H7 (cell line): ENCODE data around the gene APOBEC2. TPM values are rescaled to one million over a fixed set of nuclear protein-coding genes. Genes with fewer than 3 reads are reported as not detected.
A peak's percentile ranks its signal among the peaks of the same experiment; 100 is the strongest.

Source experiments
- DNase-seq: peaks from one replicate; pipeline ENCODE4 v3.0.0; 2012
- H3K27me3 ChIP-seq: 2 replicates; pipeline ENCODE4 v1.6.0; 2011; ENCODE audit warnings: mild to moderate bottlenecking, low read length; ENCODE audit not compliant: control insufficient read depth, insufficient read depth
- H3K36me3 ChIP-seq: replicated peaks from 2 replicates; pipeline ENCODE4 v1.5.1; 2011; ENCODE audit warnings: low read length; ENCODE audit not compliant: control insufficient read depth, insufficient read depth
- H3K4me3 ChIP-seq: 2 replicates; pipeline ENCODE4 v1.5.1; 2011; ENCODE audit warnings: low read depth, mild to moderate bottlenecking, control low read depth, low read length, moderate library complexity; ENCODE audit not compliant: insufficient read depth
- total RNA-seq: library from RNA; depleted of rRNA; stranded (reverse); fragments of >200 nt; shearing (Covaris generic); gene quantifications from 2 replicates; pipeline ENCODE4 v1.2.3, GENCODE V29; 2014

Gene APOBEC2
- total RNA-seq, 1 experiment from 2014 or later, result 0.14 TPM

- no peaks in the 10 kb centered on the region for H3K27me3 ChIP-seq
Measured at GRCh38 chr6:41062056-41062455, 9.1 kb downstream of the APOBEC2 start.

DNA sequence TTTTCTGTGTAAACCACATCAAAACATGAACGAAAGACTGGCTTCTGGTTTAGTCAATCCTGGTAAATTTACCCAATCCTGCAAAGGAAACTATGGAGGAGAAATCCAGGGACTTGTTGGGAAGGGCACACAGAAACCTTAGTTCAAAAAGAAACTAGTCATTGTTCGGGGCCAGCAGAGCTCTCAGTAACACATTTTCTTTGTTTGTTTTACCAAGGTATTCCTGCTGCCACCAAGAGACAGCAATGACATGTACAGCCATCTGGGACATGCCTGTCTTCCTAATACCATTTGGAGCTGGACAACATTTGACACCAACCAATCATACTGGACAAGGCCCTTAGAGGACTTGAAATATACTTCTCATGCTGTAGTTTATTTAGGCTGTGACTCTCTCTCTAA, 10.9 kb downstream of the APOBEC2 start:
- Histone ChIP-seq H3K27me3 (no peaks in the 10 kb centered on the region), H3K4me3 (no peak overlapping the region), H3K36me3 (peaks cover 2% of the 10 kb centered on the region)
- no peak for DNase-seq

More at GRCh38 chr6:41062056-41062455, 9.1 kb downstream of the APOBEC2 start:
- peaks cover 2% of the 10 kb centered on the region for H3K36me3 ChIP-seq
- no peak overlapping the region for H3K4me3 ChIP-seq
- no peak for DNase-seq

DNA sequence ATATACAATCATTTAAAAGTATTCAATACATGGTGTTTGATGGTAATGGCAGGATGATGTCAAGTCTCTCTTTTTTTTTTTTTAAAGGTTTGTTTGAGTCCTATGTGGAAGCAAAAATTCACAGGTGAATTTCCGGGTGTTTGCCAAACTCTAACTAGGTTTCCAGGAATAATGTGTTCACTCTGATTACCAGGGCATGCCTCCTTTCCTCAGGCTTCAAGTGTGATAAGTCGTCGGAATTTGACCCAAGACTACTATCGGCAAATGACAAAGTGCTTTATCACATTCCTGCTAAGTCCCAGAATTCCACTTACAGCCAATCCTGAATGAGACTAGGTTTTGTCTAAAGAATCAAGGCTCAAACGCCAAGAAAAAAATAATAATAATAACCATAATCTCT, 11.8 kb downstream of the APOBEC2 start:
- no peak overlapping the region for H3K4me3 ChIP-seq
- peaks cover 2% of the 10 kb centered on the region for H3K36me3 ChIP-seq
- no peaks in the 10 kb centered on the region for H3K27me3 ChIP-seq
- DNase-seq, result no peak

DNA sequence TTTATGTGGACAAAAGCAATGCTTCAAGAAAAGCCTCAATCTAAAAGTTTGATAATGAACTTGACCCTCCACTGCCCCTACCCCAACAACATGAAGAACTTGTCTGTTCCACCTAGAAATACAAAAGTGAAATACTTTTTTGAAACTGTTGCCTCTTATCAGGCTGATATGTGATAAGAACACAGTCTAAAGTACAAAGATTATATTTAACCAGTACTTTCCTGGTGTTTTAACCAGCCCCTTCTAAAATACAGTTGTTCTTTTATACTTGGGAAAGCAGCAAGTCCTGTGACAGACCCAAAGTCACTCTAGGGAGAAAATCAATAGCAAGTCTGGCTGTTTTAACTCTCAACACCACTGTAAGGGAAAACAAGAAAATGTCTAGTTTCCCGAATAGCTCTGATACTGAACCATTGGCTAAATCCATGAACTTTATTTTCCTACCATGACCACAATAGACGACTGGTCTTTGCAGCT, 12.6 kb downstream of the APOBEC2 start:
- Histone ChIP-seq H3K27me3 (no peaks in the 10 kb centered on the region), H3K4me3 (no peak overlapping the region), H3K36me3 (peaks cover 2% of the 10 kb centered on the region)
- no peak for DNase-seq

- Histone ChIP-seq H3K4me3 (no peak overlapping the region), H3K27me3 (no peaks in the 10 kb centered on the region), H3K36me3 (peaks cover 2% of the 10 kb centered on the region; the same call in 1 of the 2 replicates)
- peak; percentile 46 for DNase-seq
Measured at GRCh38 chr6:41066867-41067304, 13.9 kb downstream of the APOBEC2 start.

- H3K27me3 ChIP-seq, result no peaks in the 10 kb centered on the region
- H3K36me3 ChIP-seq, result no peaks in the 10 kb centered on the region; the same call in none of the 2 replicates
- H3K4me3 ChIP-seq, result peak overlapping the region; percentile 82
- DNase-seq, result peak; percentile 71
Measured at GRCh38 chr6:41071501-41071922, 18.5 kb downstream of the APOBEC2 start.

DNA sequence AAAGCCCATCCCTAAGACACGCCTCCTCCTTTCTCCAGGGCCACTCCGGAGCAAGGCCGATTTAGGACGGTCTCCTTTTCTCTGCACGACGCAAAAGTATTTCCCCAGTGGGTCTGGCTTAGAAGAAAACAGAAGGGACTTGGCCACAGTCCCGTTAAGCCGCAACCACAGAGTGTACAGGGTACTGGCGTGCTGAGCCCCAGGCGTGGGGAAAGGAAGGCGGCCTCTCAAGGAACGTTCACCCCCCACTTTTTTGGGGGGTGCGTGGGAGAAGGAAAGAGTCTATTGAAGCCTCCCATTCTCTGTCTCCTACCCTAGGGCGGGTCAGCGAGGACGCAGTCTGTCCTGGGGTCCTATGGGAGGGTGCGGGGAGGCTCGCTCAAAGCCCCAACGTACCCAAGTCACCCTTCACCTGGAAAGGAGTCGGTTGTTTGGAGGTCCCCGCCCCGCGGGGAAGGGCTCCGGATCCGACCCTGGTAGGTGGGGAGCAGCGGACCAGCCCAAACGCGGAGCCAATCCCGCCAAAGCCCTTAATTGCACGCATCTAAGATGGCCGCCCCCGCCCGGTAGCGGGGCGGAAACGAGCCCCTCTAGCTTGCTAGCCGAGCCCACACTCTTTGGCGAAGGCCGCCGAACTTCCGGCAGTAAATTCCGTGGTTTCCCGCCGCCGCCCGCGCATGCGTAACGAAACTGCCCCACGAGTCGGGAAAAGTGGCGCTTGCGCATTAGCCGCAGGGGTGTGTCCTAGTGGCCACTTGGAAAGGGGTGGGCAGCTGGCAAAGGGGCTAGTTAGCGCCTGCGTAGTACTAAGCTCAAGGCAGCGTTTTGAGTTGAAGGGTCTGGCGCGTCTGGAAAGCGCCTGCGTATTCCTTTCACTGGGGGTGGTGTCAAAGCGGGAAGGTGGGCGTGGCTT, 19.2 kb downstream of the APOBEC2 start, which contains the start of gene OARD1:
TSS of gene OARD1 (minus strand) at position 434 of the 913 bp plus-strand sequence. CDS start 722 bp downstream, outside the sequence.
- peak within 1 kb of the TSS; percentile 82 for H3K4me3 ChIP-seq
- DNase-seq, result peak; percentile 92
- H3K36me3 ChIP-seq, result no peaks in the 10 kb centered on the region; the same call in none of the 2 replicates
- no peaks in the 10 kb centered on the region for H3K27me3 ChIP-seq

- no peaks in the 10 kb centered on the region; the same call in none of the 2 replicates for H3K36me3 ChIP-seq
- DNase-seq, result peak; percentile 97
- H3K27me3 ChIP-seq, result no peaks in the 10 kb centered on the region
- H3K4me3 ChIP-seq, result peak within 1 kb of the TSS; percentile 82
Measured at GRCh38 chr6:41072836-41073202, 19.8 kb downstream of the APOBEC2 start, which contains the start of gene NFYA. Gene NFYA, plus strand, starts transcription at chr6:41072974. Its CDS starts 6,116 bp downstream, at chr6:41079090.

- DNase-seq, result peak; percentile 92
- peak overlapping the region; percentile 82 for H3K4me3 ChIP-seq
Measured at GRCh38 chr6:41073203-41073967, 20.4 kb downstream of the APOBEC2 start.

DNA sequence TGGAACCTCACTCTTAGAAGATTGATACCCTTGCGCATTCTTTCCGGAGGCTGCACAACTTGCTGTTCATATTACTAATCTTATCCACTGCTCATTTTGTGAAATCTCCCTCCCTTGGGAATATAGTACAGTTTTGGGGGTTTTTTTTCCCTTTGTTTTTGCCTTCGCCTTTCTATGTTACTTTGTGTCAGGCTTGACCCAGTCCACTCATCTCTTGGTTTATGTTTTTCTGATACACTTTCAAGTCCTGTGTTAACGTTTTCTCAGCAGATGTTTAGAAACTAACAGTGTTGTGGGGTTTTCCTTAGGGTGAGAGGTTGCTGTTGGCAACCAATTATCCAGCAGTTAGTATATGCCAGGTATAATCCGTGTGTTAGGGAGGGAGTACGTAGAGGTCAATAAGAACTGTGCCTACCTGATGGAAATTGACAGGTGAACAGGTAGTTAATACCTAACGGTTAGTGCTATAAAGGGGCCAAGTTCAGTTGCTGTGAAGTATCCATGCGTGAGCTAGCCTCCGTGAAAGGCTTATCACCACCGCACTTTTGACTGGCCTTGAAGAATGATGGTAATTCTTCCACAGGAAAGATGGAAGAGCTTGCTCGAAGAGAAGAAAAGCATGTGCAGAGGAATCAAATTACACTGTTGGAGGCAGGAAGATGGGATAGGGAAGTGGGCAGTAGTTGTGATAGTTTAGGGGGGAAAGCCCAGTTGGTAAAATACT, 21.1 kb downstream of the APOBEC2 start:
- no peaks in the 10 kb centered on the region for H3K27me3 ChIP-seq

More at GRCh38 chr6:41073203-41073967, 20.4 kb downstream of the APOBEC2 start:
- Histone ChIP-seq H3K27me3 (no peaks in the 10 kb centered on the region), H3K36me3 (no peaks in the 10 kb centered on the region; the same call in none of the 2 replicates)

DNA sequence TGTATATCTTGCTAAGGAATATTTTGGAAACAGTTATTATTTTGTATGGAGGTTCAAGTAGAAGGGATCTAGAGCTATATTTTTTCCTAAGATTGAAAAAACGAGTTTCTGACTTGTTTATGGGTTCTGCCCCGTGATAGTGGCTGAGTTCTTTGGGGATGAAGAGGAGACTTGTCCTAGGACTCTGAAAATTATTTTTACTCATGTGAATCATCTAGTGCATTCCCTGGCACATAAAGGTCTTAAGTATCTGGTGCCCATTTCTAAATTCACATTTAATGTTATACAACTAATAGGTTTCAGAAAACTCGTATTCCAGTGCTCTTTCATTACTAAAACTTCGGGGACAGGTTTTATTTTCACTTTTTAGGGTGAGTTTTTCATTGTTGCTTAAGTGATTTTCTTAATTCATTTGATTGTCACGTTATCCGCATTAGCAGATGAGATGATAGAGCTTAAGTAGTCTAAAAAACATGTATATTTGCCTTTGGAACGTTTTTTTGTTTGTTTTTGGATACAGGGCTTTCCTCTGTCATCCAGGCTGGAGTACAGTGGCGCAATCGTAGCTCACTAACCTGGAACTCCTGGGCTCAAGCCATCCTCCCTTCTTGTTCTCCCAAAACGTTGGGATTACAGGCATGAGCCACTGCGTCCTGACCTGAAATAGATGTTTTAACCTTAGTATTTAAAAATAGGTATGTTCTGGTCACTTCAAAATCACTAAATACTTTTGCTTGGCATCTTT, 21.9 kb downstream of the APOBEC2 start:
- DNase-seq, result no peak
- H3K27me3 ChIP-seq, result no peaks in the 10 kb centered on the region
- no peak overlapping the region for H3K4me3 ChIP-seq
- peaks cover 10% of the 10 kb centered on the region for H3K36me3 ChIP-seq

More for the DNA sequence above, 21.1 kb downstream of the APOBEC2 start:
- H3K36me3 ChIP-seq, result peaks cover 5% of the 10 kb centered on the region
- no peak for DNase-seq
- peak overlapping the region; percentile 82 for H3K4me3 ChIP-seq

- H3K36me3 ChIP-seq, result peaks cover 16% of the 10 kb centered on the region
- DNase-seq, result no peak
- no peak overlapping the region for H3K4me3 ChIP-seq
- no peaks in the 10 kb centered on the region for H3K27me3 ChIP-seq
Measured at GRCh38 chr6:41075651-41076626, 22.9 kb downstream of the APOBEC2 start.
